HCT116 (cell line): Measurements from ENCODE around the gene METTL22. TPM values are rescaled to one million over a fixed set of nuclear protein-coding genes. Genes with fewer than 3 reads are reported as not detected.

Experiments used
- ATAC-seq: fragments of 200-7000 bp; cut with Tn5 transposase; 2 replicates; pipeline ENCODE4 v1.9.1; 2020; ENCODE audit warnings: mild to moderate bottlenecking, moderate library complexity
- BruUV-seq: library from RNA; stranded (reverse); fragments of 400-500 nt; replicated peaks from 2 replicates; lab custom pipeline; 2021; lab: Mats Ljungman, UMichigan
- CTCF ChIA-PET: fragments of 300-600 bp; sonication (Branson Sonifier 250); formaldehyde crosslinking; loops from one replicate; lab custom pipeline; 2021; ENCODE audit warnings: antibody characterized with exemption; lab: Charles Lee
- POLR2A ChIA-PET: fragments of 300-600, 350-600 bp; sonication (Branson Sonifier 250); formaldehyde crosslinking; loops from one replicate; lab custom pipeline; 2021; ENCODE audit warnings: antibody characterized with exemption; lab: Charles Lee
- RAD21 ChIA-PET, 2 experiments: fragments of 300-600 bp; sonication (Branson Sonifier 250); formaldehyde crosslinking; loops; one replicate each; lab custom pipeline; 2023; ENCODE audit warnings: low total read pairs in 2 of 2; ENCODE audit not compliant: uncharacterized antibody in 2 of 2, unreplicated experiment in 2 of 2, low non-redundant PET in 1 of 2; lab: Charles Lee
- DNase-seq: peaks from one replicate; pipeline ENCODE4 v3.0.0-alpha.2; 2010; ENCODE audit warnings: low read depth, low spot score
- H2AFZ ChIP-seq: fragments of 200-600 bp; shearing (Covaris generic), sonication (generic); 2 replicates; pipeline ENCODE4 v1.6.1; 2017; ENCODE audit warnings: low read depth, mixed run types, mixed read lengths, antibody characterized with exemption, low read length; ENCODE audit not compliant: poor library complexity, severe bottlenecking
- H3K27ac ChIP-seq: 2 replicates; pipeline ENCODE4 v1.5.1; 2012; ENCODE audit warnings: low read depth, low read length
- H3K27me3 ChIP-seq: fragments of 200-600 bp; sonication (generic); 2 replicates; pipeline ENCODE4 v1.6.1; 2016; ENCODE audit warnings: mixed run types, low read length, mixed read lengths; ENCODE audit not compliant: insufficient read depth
- H3K36me3 ChIP-seq, 2 experiments: fragments of 200-500 bp in 1 of 2; fragments of 200-600 bp in 1 of 2; sonication (Bioruptor generic) in 1 of 2; sonication (generic) in 1 of 2; 2 replicates each; pipeline versions ENCODE4 v1.5.1 to v1.6.1; 2014 to 2016; ENCODE audit warnings: low read length in 2 of 2, inconsistent platforms in 1 of 2, mixed read lengths in 1 of 2, mixed run types in 1 of 2; ENCODE audit not compliant: insufficient read depth in 2 of 2, control insufficient read depth in 1 of 2
- H3K4me1 ChIP-seq, 2 experiments: fragments of 200-600 bp in 1 of 2; sonication (generic) in 1 of 2; 2 replicates each; pipeline versions ENCODE4 v1.5.1 to v1.6.1; 2012 to 2017; ENCODE audit warnings: low read length in 2 of 2, inconsistent platforms in 1 of 2, mild to moderate bottlenecking in 1 of 2, mixed read lengths in 1 of 2, mixed run types in 1 of 2, moderate library complexity in 1 of 2; ENCODE audit not compliant: insufficient read depth in 2 of 2, control insufficient read depth in 1 of 2
- H3K4me2 ChIP-seq: fragments of 200-600 bp; sonication (generic); 2 replicates; pipeline ENCODE4 v1.6.1; 2017; ENCODE audit warnings: mixed run types, low read length, mixed read lengths
- H3K4me3 ChIP-seq, 2 experiments: fragments of 200-600 bp in 1 of 2; sonication (generic) in 1 of 2; replicated peaks in 1 of 2; 2 replicates each; pipeline ENCODE4 v1.5.1; 2011 to 2016; ENCODE audit warnings: low read length in 2 of 2, control low read depth in 1 of 2, low read depth in 1 of 2, mild to moderate bottlenecking in 1 of 2, mixed read lengths in 1 of 2, mixed run types in 1 of 2
- H3K79me2 ChIP-seq: fragments of 200-600 bp; sonication (generic); 2 replicates; pipeline ENCODE4 v1.6.1; 2017; ENCODE audit warnings: mild to moderate bottlenecking, mixed run types, low read length, moderate library complexity, mixed read lengths; ENCODE audit not compliant: insufficient read depth
- H3K9ac ChIP-seq: fragments of 200-600 bp; sonication (generic); 2 replicates; pipeline ENCODE4 v1.6.1; 2016; ENCODE audit warnings: low read length, mixed read lengths
- H3K9me2 ChIP-seq: fragments of 200-600 bp; sonication (generic), shearing (Covaris generic); 2 replicates; pipeline ENCODE4 v1.6.1; 2017; ENCODE audit warnings: mixed run types, mild to moderate bottlenecking, moderate library complexity; ENCODE audit not compliant: insufficient read depth
- H3K9me3 ChIP-seq, 2 experiments: fragments of 200-500 bp in 1 of 2; fragments of 200-600 bp in 1 of 2; sonication (Bioruptor generic) in 1 of 2; sonication (generic) in 1 of 2; 2 replicates each; pipeline ENCODE4 v1.6.1; 2014 to 2017; ENCODE audit warnings: low read length in 2 of 2, mixed read lengths in 2 of 2, inconsistent platforms in 1 of 2, low read depth in 1 of 2, mild to moderate bottlenecking in 1 of 2, mixed run types in 1 of 2, moderate library complexity in 1 of 2; ENCODE audit not compliant: control insufficient read depth in 1 of 2, insufficient read depth in 1 of 2
- H4K20me1 ChIP-seq: fragments of 200-600 bp; sonication (generic), shearing (Covaris generic); 2 replicates; pipeline ENCODE4 v1.6.1; 2017; ENCODE audit warnings: mixed run types, mild to moderate bottlenecking, moderate library complexity; ENCODE audit not compliant: insufficient read depth
- ATF3 ChIP-seq: IDR thresholded peaks from 2 replicates; pipeline ENCODE4 v1.6.1; 2012
- CBX3 ChIP-seq: IDR thresholded peaks from 2 replicates; pipeline ENCODE4 v1.6.1; 2012; ENCODE audit warnings: low read depth
- CEBPB ChIP-seq: IDR thresholded peaks from 2 replicates; pipeline ENCODE4 v1.6.1; 2012; ENCODE audit warnings: low read depth
- CTCF ChIP-seq, 3 experiments: fragments of 200-600 bp in 1 of 3; sonication (generic) in 1 of 3; IDR thresholded peaks in 2 of 3; conservative IDR thresholded peaks in 1 of 3; 2 replicates each; pipeline ENCODE4 v1.5.1; 2012 to 2017; ENCODE audit warnings: low read depth in 2 of 3, low read length in 2 of 3, antibody characterized with exemption in 1 of 3, borderline replicate concordance in 1 of 3, control low read depth in 1 of 3, mild to moderate bottlenecking in 1 of 3, mixed read lengths in 1 of 3, mixed run types in 1 of 3, moderate library complexity in 1 of 3; ENCODE audit not compliant: insufficient read depth in 1 of 3
- EGR1 ChIP-seq: IDR thresholded peaks from 2 replicates; pipeline ENCODE4 v1.6.1; 2012; ENCODE audit warnings: low read depth
- FOSL1 ChIP-seq: IDR thresholded peaks from 2 replicates; pipeline ENCODE4 v1.6.1; 2012; ENCODE audit warnings: low read depth
- RAD21 ChIP-seq: IDR thresholded peaks from 2 replicates; pipeline ENCODE4 v1.6.1; 2012; ENCODE audit warnings: low read depth, mild to moderate bottlenecking
- SRF ChIP-seq: IDR thresholded peaks from 2 replicates; pipeline ENCODE4 v1.6.1; 2012; ENCODE audit warnings: low read depth
- TCF7L2 ChIP-seq: IDR thresholded peaks from 2 replicates; pipeline ENCODE4 v1.7.0; 2011; ENCODE audit warnings: borderline replicate concordance, inconsistent platforms; ENCODE audit not compliant: insufficient read depth, insufficient read length; ENCODE audit errors: extremely low read depth
- ZBTB33 ChIP-seq: IDR thresholded peaks from 2 replicates; pipeline ENCODE4 v1.6.1; 2011; ENCODE audit warnings: mild to moderate bottlenecking, low read length, moderate library complexity; ENCODE audit not compliant: insufficient replicate concordance; ENCODE audit errors: extremely low read depth
- intact Hi-C: fragments of 100-400 bp; cut with micrococcal nuclease; formaldehyde crosslinking; loops from 2 replicates; pipeline ENCODE4 v1.10.0; 2022
- total RNA-seq: library from RNA; stranded (reverse); gene quantifications from one replicate; pipeline ENCODE4 v1.2.1, GENCODE V29; 2021; ENCODE audit not compliant: unreplicated experiment

METTL22 gene
- total RNA-seq, 1 experiment from 2014 or later = 33.3 TPM

GRCh38 chr16:8683640-8684039 is 62.1 kb downstream of the METTL22 start:
- POLR2A ChIA-PET = no interaction called here

GRCh38 chr16:8685617-8686016 is 64.1 kb downstream of the METTL22 start:
- POLR2A ChIA-PET = no interaction called here

More at GRCh38 chr16:8683640-8684039, 62.1 kb downstream of the METTL22 start:
- no peak overlapping the region for H2AFZ ChIP-seq
- no peaks in the 10 kb centered on the region for H3K36me3 ChIP-seq
- no peaks in the 10 kb centered on the region for H3K79me2 ChIP-seq
- BruUV-seq = no TSS peak
- H3K27me3 ChIP-seq = no peaks in the 10 kb centered on the region
- H3K27ac ChIP-seq = no peak overlapping the region
- ATAC-seq (no peak), DNase-seq (no peak)
- H3K4me3 ChIP-seq = no peak overlapping the region
- H3K9ac ChIP-seq = no peak overlapping the region
- H3K9me2 ChIP-seq = no peaks in the 10 kb centered on the region
- H3K4me2 ChIP-seq = no peak overlapping the region
- RAD21 ChIA-PET = no interaction called here
- H3K4me1 ChIP-seq = peaks cover 0 to 13% of the 10 kb centered on the region in 2 experiments; a peak in 1 of 4 replicates
- no peaks in the 10 kb centered on the region for H4K20me1 ChIP-seq
- CTCF ChIA-PET = no interaction called here
- H3K9me3 ChIP-seq = no peaks in the 10 kb centered on the region; a peak in 1 of 4 replicates
- intact Hi-C loops = no loop called here
- no peak for TF ChIP-seq FOSL1
- no peak for TF ChIP-seq CBX3
- TF ChIP-seq TCF7L2 = no peak
- no peak for TF ChIP-seq CEBPB
- no peak for TF ChIP-seq EGR1
- no peak for TF ChIP-seq ATF3
- no peak for TF ChIP-seq SRF

More at GRCh38 chr16:8685617-8686016, 64.1 kb downstream of the METTL22 start:
- no TSS peak for BruUV-seq
- peaks cover 12 to 14% of the 10 kb centered on the region in 2 experiments; a peak in 2 of 4 replicates for H3K9me3 ChIP-seq
- ChIA-PET RAD21 (no interaction called here), CTCF (no interaction called here)
- H3K4me2 ChIP-seq = no peak overlapping the region
- DNase-seq (no peak), ATAC-seq (no peak)
- intact Hi-C loops = no loop called here
- no peak overlapping the region for H3K9ac ChIP-seq
- no peaks in the 10 kb centered on the region for H3K79me2 ChIP-seq
- peaks cover 0 to 4% of the 10 kb centered on the region in 2 experiments; a peak in 1 of 4 replicates for H3K4me1 ChIP-seq
- no peak overlapping the region for H2AFZ ChIP-seq
- H3K27ac ChIP-seq = no peak overlapping the region
- no peaks in the 10 kb centered on the region for H3K36me3 ChIP-seq
- no peak overlapping the region for H3K4me3 ChIP-seq
- H3K9me2 ChIP-seq = no peaks in the 10 kb centered on the region
- H3K27me3 ChIP-seq = no peaks in the 10 kb centered on the region
- TF ChIP-seq ZBTB33 = no peak
- no peak for TF ChIP-seq RAD21
- no peak for TF ChIP-seq CBX3
- no peak for TF ChIP-seq CEBPB
- no peak for TF ChIP-seq TCF7L2
- no peak for TF ChIP-seq CTCF (IDR thresholded peaks at IDR 0.05 in 2 of 3, conservative IDR thresholded peaks at IDR 0.05 in 1 of 3; ENCODE audit: borderline replicate concordance in 1 of 3, insufficient read depth in 1 of 3, low read depth in 2 of 3, low read length in 2 of 3)
- no peaks in the 10 kb centered on the region for H4K20me1 ChIP-seq
